Fibroblast of villous mesenchyme (primary cell): ENCODE measurements around the gene GRM8. TPM values are rescaled to one million over a fixed set of nuclear protein-coding genes. Genes with fewer than 3 reads are reported as not detected.

Source experiments
- DNase-seq: peaks from one replicate; pipeline ENCODE4 v3.0.0-alpha.2; 2010; ENCODE audit warnings: low read depth
- H3K4me3 ChIP-seq: 2 replicates; pipeline ENCODE4 v1.5.1; 2011; ENCODE audit warnings: low read depth, mild to moderate bottlenecking, low read length
- total RNA-seq: library from RNA; depleted of rRNA; stranded (reverse); fragments of >200 nt; gene quantifications from 2 replicates; pipeline ENCODE4 v1.2.3, GENCODE V29; 2012
- TF ChIP-seq, protein P1 (sequence below): IDR thresholded peaks from 2 replicates; pipeline ENCODE4 v1.5.1; 2012; ENCODE audit warnings: low read depth, mild to moderate bottlenecking, low read length; ENCODE audit not compliant: insufficient read depth

GRM8 gene
- total RNA-seq, 1 donor = not detected

DNA sequence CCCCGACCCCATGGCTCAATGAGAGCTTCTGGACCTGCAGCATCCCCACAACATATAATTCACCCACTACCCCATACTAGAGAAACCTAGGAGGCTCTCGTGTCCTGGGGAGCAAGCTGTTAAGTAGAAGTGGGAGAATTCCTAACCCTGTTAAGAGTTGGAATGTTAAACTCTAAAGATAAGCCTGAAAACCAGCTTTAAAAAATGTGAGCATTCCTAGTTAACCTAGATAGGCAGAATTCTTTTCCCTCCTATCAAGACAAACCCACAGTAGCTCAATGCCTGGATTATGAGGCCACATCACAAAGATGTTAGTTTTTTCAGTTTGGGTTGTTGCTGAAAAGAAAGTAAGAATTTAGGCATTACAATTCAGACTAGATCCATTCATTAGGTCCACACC, 42.9 kb downstream of the GRM8 start:
- TF ChIP-seq, protein P1, sequence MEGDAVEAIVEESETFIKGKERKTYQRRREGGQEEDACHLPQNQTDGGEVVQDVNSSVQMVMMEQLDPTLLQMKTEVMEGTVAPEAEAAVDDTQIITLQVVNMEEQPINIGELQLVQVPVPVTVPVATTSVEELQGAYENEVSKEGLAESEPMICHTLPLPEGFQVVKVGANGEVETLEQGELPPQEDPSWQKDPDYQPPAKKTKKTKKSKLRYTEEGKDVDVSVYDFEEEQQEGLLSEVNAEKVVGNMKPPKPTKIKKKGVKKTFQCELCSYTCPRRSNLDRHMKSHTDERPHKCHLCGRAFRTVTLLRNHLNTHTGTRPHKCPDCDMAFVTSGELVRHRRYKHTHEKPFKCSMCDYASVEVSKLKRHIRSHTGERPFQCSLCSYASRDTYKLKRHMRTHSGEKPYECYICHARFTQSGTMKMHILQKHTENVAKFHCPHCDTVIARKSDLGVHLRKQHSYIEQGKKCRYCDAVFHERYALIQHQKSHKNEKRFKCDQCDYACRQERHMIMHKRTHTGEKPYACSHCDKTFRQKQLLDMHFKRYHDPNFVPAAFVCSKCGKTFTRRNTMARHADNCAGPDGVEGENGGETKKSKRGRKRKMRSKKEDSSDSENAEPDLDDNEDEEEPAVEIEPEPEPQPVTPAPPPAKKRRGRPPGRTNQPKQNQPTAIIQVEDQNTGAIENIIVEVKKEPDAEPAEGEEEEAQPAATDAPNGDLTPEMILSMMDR = no peak
- no peak overlapping the region for H3K4me3 ChIP-seq
- DNase-seq = no peak

DNA sequence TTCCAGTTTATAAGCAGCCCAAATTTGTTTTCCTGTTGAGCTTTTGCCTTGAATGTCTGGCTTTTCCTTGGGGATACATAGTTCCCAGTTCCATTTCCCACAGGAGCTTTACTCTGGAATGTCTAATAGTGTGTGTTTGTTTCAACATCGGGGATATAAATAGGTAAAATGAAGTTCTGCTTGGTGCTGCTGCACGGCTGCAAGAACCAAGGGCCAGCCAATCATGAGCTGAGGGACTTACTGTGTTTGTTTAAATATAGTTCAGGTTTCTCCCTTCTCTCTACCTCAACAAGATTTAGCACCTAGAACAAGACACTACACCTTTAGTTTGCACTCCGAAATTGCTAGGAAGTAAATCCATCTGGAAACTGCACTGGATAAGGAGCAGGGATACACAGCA, 43.9 kb downstream of the GRM8 start:
- TF ChIP-seq, protein P1 = no peak
- H3K4me3 ChIP-seq = no peak overlapping the region
- DNase-seq = no peak

DNA sequence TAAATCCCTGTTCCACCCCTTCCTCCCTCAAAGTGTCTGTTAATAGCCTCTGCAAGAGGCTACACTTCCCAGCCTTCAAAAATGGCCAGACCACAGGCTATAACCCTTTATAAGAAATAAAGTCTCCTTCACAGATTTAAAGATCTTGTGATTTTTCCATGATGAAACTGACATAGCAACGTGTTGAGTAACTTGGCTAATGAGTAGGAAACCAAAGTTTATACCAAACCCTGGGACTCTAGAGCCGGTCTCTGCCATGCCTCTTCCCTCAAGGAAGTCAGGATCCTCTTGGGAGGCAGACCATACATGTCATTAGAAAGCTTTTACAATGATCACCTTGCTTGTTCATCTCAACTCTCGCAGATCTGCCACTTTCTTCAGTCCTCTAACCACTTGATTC, 44.4 kb downstream of the GRM8 start:
- H3K4me3 ChIP-seq = no peak overlapping the region
- TF ChIP-seq, protein P1 = no peak
- DNase-seq = no peak

DNA sequence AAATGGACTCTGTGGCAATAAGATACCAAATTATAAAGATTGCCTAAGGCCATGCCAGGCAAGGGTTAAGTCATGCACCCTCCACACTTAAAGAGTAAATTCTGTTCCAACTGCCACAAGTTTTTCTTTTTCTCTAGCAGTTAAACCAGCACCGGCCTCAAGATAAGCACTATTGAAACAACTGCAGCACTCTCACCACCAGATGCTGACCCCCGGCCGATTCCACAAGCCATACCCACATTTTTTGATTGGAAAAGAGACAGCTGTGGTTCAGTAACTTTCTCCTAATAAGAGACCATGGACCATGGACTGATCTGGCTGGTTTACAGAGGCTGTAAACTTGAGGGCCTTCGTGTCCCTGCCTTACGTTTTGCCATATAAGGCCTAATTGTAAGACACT, 44.9 kb downstream of the GRM8 start:
- no peak for DNase-seq
- TF ChIP-seq, protein P1 = no peak
- no peak overlapping the region for H3K4me3 ChIP-seq

DNA sequence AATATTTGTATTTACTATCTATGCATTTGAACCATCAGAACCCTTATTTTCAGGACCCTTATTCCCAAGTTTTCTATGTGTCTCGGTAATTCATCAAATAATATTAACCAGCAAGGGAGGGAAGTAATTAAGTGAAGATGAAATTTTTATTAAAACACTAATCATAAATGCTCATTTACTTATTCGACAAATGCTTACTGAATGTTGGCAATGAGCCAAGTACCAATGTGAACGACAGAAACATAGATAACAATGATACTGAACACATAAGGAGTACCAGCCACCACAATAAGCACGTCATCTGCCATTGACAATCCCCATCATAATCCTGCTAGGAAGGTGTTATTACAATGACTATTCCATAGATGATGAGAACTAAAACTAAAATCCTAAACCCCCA, 45.5 kb downstream of the GRM8 start:
- TF ChIP-seq, protein P1 = no peak
- no peak overlapping the region for H3K4me3 ChIP-seq
- no peak for DNase-seq

DNA sequence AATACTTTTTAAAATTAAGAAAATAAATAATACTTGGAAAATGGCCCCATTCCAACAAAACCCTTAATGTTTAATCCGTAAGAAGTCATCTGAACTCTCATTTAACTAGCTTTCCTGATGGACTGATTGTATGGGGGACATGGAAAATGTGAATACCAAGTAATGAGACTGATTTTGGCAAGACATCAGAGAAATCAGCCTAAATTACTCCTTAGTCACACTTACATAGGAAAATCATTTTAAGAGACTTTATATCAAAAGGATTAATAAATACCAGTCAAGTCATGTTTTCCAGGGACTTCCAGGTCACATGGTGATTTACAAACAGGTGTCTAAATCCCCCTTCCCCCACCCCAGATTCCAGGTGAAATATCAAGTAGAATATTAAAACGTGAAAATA, 58.2 kb downstream of the GRM8 start:
- no peak for DNase-seq
- TF ChIP-seq, protein P1 = no peak
- no peak overlapping the region for H3K4me3 ChIP-seq

DNA sequence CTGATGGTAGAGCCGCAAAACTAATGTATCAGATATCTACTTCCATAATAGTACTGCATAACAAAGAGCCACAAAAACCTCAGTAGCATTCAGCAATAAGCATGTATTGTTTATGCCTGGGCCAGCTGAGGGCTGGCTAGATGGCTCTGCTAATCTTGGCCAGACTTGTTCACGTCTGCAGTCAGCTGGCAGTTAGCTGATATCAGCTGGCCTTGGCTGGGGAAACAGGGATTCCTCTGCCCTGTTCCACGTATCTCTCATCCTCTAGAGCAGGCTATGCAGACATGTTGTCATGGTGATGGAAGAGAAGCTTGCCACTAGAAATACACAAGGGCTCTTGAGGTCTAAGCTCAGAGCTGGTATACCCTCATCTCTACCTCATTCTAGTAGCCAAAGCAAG, 62.9 kb downstream of the GRM8 start:
- DNase-seq = no peak
- no peak overlapping the region for H3K4me3 ChIP-seq
- TF ChIP-seq, protein P1 = no peak
